Thyroid gland (tissue), 4 donors: Measurements from ENCODE around the gene ULK1. TPM values are rescaled to one million over a fixed set of nuclear protein-coding genes. Genes with fewer than 3 reads are reported as not detected.

Experiments used
- DNase-seq, 2 donors: peaks; one replicate each; pipeline ENCODE4 v3.0.0-alpha.2; 2019
- H3K27ac ChIP-seq, 3 donors: fragments of 200-600 bp; sonication (generic); 1 replicate in 2 of 3; 2 replicates in 1 of 3; pipeline ENCODE4 v1.5.1; 2016 to 2019; ENCODE audit warnings: mild to moderate bottlenecking in 1 of 3, moderate library complexity in 1 of 3
- H3K27me3 ChIP-seq: fragments of 200-600 bp; sonication (generic); one replicate; pipeline ENCODE4 v1.5.1; 2019
- H3K36me3 ChIP-seq, 2 donors: fragments of 200-600 bp; sonication (generic); one replicate each; pipeline ENCODE4 v1.5.1; 2016 to 2019
- H3K4me1 ChIP-seq, 2 donors: fragments of 200-600 bp; sonication (generic); one replicate each; pipeline ENCODE4 v1.5.1; 2017 to 2019
- H3K4me3 ChIP-seq, 3 donors: fragments of 200-600 bp; sonication (generic); replicated peaks in 1 of 3; 1 replicate in 2 of 3; 2 replicates in 1 of 3; pipeline ENCODE4 v1.5.1; 2016; ENCODE audit warnings: mild to moderate bottlenecking in 1 of 3
- H3K9me3 ChIP-seq: fragments of 200-600 bp; sonication (generic); one replicate; pipeline ENCODE4 v1.5.1; 2017
- CTCF ChIP-seq, 6 experiments: fragments of 200-600 bp in 3 of 6; fragments of 450-650 bp in 3 of 6; sonication (generic) in 3 of 6; IDR thresholded peaks; one replicate each; pipeline ENCODE4 v1.5.1; 2016 to 2019; ENCODE audit warnings: antibody characterized with exemption in 6 of 6, mild to moderate bottlenecking in 2 of 6, inconsistent platforms in 1 of 6, moderate library complexity in 1 of 6
- POLR2A ChIP-seq, 2 donors: fragments of 450-650 bp; IDR thresholded peaks; one replicate each; pipeline ENCODE4 v1.6.1; 2017; ENCODE audit warnings: antibody characterized with exemption in 2 of 2, mild to moderate bottlenecking in 2 of 2, moderate library complexity in 1 of 2
- WGBS, 2 donors: methylation state at CpG; one replicate each; pipeline ENCODE4 v1.1.5; 2017; 5-methylcytosine and 5-hydroxymethylcytosine counted together
- intact Hi-C: fragments of 100-400 bp; cut with DNase I; formaldehyde crosslinking; loops from one replicate; pipeline ENCODE4 v1.15.1; 2023
- total RNA-seq, 4 donors: library from RNA; depleted of rRNA; stranded (reverse); fragments of >200 nt; gene quantifications; one replicate each; pipeline ENCODE4 v1.2.3, GENCODE V29; 2016

ULK1 gene
- total RNA-seq, 4 donors from 2014 or later = 21.1 to 27.7 (median 21.7) TPM

- H3K4me1 ChIP-seq = peaks cover 0 to 5% of the 10 kb centered on the region in 2 donors
- intact Hi-C loops = no loop called here
- no peaks in the 10 kb centered on the region for H3K9me3 ChIP-seq
- no peak overlapping the region for H3K4me3 ChIP-seq
- no peaks in the 10 kb centered on the region for H3K27me3 ChIP-seq
- peaks cover 0 to 9% of the 10 kb centered on the region in 2 donors for H3K36me3 ChIP-seq
- WGBS, 2 donors = 96 to 100% methylated on average over 4 to 7 of the region's 7 CpGs
- no peak for TF ChIP-seq CTCF (IDR thresholded peaks at IDR 0.05)
- no peak for TF ChIP-seq POLR2A (IDR thresholded peaks at IDR 0.05)
- no peak overlapping the region for H3K27ac ChIP-seq
- DNase-seq = no peak
Observed at GRCh38 chr12:131941987-131942341, 47.5 kb downstream of the ULK1 start.

GRCh38 chr12:131942671-131943070, 48.2 kb downstream of the ULK1 start:
- Histone ChIP-seq H3K4me3 (no peak overlapping the region), H3K9me3 (no peaks in the 10 kb centered on the region), H3K27ac (no peak overlapping the region), H3K36me3 (peaks cover 0 to 9% of the 10 kb centered on the region in 2 donors), H3K27me3 (no peaks in the 10 kb centered on the region), H3K4me1 (peaks cover 0 to 5% of the 10 kb centered on the region in 2 donors)
- TF ChIP-seq CTCF (IDR thresholded peaks at IDR 0.05) (no peak), POLR2A (IDR thresholded peaks at IDR 0.05) (no peak)
- no peak for DNase-seq
- intact Hi-C loops = no loop called here
- WGBS, 2 donors = 93 to 95% methylated on average over 12 of the region's 12 CpGs

GRCh38 chr12:131943389-131943788, 49.0 kb downstream of the ULK1 start:
- Histone ChIP-seq H3K9me3 (no peaks in the 10 kb centered on the region), H3K27me3 (no peaks in the 10 kb centered on the region), H3K36me3 (peaks cover 0 to 9% of the 10 kb centered on the region in 2 donors), H3K4me1 (peaks cover 0 to 5% of the 10 kb centered on the region in 2 donors), H3K4me3 (no peak overlapping the region), H3K27ac (no peak overlapping the region)
- no peak for TF ChIP-seq POLR2A (IDR thresholded peaks at IDR 0.05)
- TF ChIP-seq CTCF (IDR thresholded peaks at IDR 0.05) = no peak
- 97 to 98% methylated on average over 7 to 8 of the region's 8 CpGs for WGBS, 2 donors
- no peak for DNase-seq
- intact Hi-C loops = no loop called here

- no peak for TF ChIP-seq POLR2A (IDR thresholded peaks at IDR 0.05)
- TF ChIP-seq CTCF (IDR thresholded peaks at IDR 0.05) = no peak
- H3K4me1 ChIP-seq = peaks cover 0 to 5% of the 10 kb centered on the region in 2 donors
- 93 to 94% methylated on average over 10 of the region's 10 CpGs for WGBS, 2 donors
- H3K27ac ChIP-seq = no peak overlapping the region
- no peak overlapping the region for H3K4me3 ChIP-seq
- no peaks in the 10 kb centered on the region for H3K27me3 ChIP-seq
- H3K9me3 ChIP-seq = no peaks in the 10 kb centered on the region
- H3K36me3 ChIP-seq = peaks cover 0 to 9% of the 10 kb centered on the region in 2 donors
- DNase-seq = no peak
- intact Hi-C loops = no loop called here
Observed at GRCh38 chr12:131943876-131944275, 49.5 kb downstream of the ULK1 start.

- TF ChIP-seq CTCF (IDR thresholded peaks at IDR 0.05) (no peak), POLR2A (IDR thresholded peaks at IDR 0.05) (no peak)
- DNase-seq = no peak
- Histone ChIP-seq H3K27ac (no peak overlapping the region), H3K9me3 (no peaks in the 10 kb centered on the region), H3K4me3 (no peak overlapping the region), H3K27me3 (no peaks in the 10 kb centered on the region), H3K36me3 (peaks cover 0 to 9% of the 10 kb centered on the region in 2 donors), H3K4me1 (peaks cover 0 to 5% of the 10 kb centered on the region in 2 donors)
- 92 to 97% methylated on average over 32 to 35 of the region's 35 CpGs for WGBS, 2 donors
- intact Hi-C loops = no loop called here
Observed at GRCh38 chr12:131944601-131945251, 50.3 kb downstream of the ULK1 start.
